Mucosa of rectum (tissue), 2 donors: ENCODE data around the gene KCTD4.
A peak's percentile ranks its signal among the peaks of the same experiment; 100 is the strongest.

Experiments used
- H3K27ac ChIP-seq, 2 donors: one replicate each; pipeline ENCODE4 v1.7.0; 2013; ENCODE audit warnings: inconsistent platforms in 2 of 2, low read depth in 2 of 2, low read length in 2 of 2
- H3K27me3 ChIP-seq, 2 donors: one replicate each; pipeline ENCODE4 v1.7.0; 2013; ENCODE audit warnings: low read length in 2 of 2; ENCODE audit not compliant: control insufficient read depth in 2 of 2, insufficient read depth in 2 of 2
- H3K36me3 ChIP-seq, 2 donors: one replicate each; pipeline ENCODE4 v1.7.0; 2013; ENCODE audit warnings: low read length in 2 of 2; ENCODE audit not compliant: control insufficient read depth in 2 of 2, insufficient read depth in 2 of 2
- H3K4me1 ChIP-seq, 2 donors: one replicate each; pipeline ENCODE4 v1.7.0; 2013; ENCODE audit warnings: low read length in 2 of 2, mild to moderate bottlenecking in 1 of 2; ENCODE audit not compliant: control insufficient read depth in 2 of 2, insufficient read depth in 2 of 2
- H3K4me3 ChIP-seq, 2 donors: one replicate each; pipeline ENCODE4 v1.7.0; 2013; ENCODE audit warnings: low read length in 2 of 2
- H3K9ac ChIP-seq, 2 donors: one replicate each; pipeline ENCODE4 v1.7.0; 2013; ENCODE audit warnings: low read length in 2 of 2, low read depth in 1 of 2, mild to moderate bottlenecking in 1 of 2
- H3K9me3 ChIP-seq, 2 donors: one replicate each; pipeline ENCODE4 v1.7.0; 2013; ENCODE audit warnings: low read length in 2 of 2; ENCODE audit not compliant: control insufficient read depth in 2 of 2
- donor health status: healthy.
- donor health status: Normal muscosa, but diverticular disease.

The KCTD4 gene

GRCh38 chr13:45162821-45163220 is 38.0 kb downstream of the KCTD4 start:
- no peaks in the 10 kb centered on the region for H3K27me3 ChIP-seq
- H3K36me3 ChIP-seq = peaks cover 0 to 8% of the 10 kb centered on the region in 2 donors
- H3K27ac ChIP-seq = peak overlapping the region in 1 of 2 donors; percentile 19
- no peak overlapping the region for H3K4me3 ChIP-seq
- H3K9me3 ChIP-seq = no peaks in the 10 kb centered on the region
- peaks cover 6 to 8% of the 10 kb centered on the region in 2 donors for H3K4me1 ChIP-seq
- no peak overlapping the region for H3K9ac ChIP-seq

DNA sequence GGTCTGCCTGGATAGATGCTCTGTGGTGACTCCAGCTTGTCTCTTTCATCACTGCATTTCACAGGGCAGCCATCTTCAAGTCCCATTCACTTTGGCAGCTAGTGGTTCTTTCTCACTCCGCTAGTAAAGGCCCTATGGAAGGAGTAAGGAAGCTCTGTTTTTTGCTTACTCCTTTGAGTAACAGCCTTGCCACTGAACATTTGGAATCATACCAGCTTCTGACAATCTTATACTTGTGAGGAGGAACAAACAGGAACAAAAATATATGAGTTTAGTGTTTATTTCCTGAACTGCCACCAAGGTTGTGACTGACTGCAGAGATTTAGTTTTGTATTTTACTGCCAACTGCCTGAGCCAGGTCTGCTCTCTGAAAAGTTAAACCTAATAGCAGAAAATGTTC is 38.7 kb downstream of the KCTD4 start:
- Histone ChIP-seq H3K36me3 (peaks cover 0 to 10% of the 10 kb centered on the region in 2 donors), H3K9ac (no peak overlapping the region), H3K27me3 (no peaks in the 10 kb centered on the region), H3K9me3 (no peaks in the 10 kb centered on the region), H3K4me3 (no peak overlapping the region), H3K4me1 (peaks cover 4 to 6% of the 10 kb centered on the region in 2 donors), H3K27ac (peak overlapping the region in 1 of 2 donors; percentile 19)

GRCh38 chr13:45156565-45157361 is 44.1 kb downstream of the KCTD4 start:
- H3K9ac ChIP-seq = no peak overlapping the region
- H3K36me3 ChIP-seq = peaks cover 0 to 10% of the 10 kb centered on the region in 2 donors
- H3K4me3 ChIP-seq = no peak overlapping the region
- no peaks in the 10 kb centered on the region for H3K27me3 ChIP-seq
- H3K27ac ChIP-seq = no peak overlapping the region
- H3K9me3 ChIP-seq = no peaks in the 10 kb centered on the region
- H3K4me1 ChIP-seq = no peaks in the 10 kb centered on the region

- no peak overlapping the region for H3K27ac ChIP-seq
Measured at GRCh38 chr13:45149964-45150363, 50.9 kb downstream of the KCTD4 start.

DNA sequence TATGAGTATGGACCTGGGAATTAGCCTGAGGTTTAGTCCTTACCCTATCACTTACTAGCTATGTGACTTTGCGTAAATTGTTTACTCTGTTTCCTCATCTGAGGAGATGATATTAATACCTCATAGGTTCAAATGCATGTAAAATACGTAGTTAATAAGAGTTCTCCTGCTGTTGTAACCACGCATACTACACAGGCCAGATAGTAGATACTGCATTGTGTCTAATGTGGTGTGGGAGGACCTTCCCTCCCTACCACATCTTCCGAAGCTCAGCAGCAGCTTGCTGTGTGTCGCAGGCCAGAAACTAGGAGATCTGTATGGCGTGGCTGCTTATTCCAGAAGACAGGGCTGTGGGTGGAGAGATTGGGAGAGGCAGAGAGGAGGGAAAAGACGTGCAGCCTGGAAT is 57.5 kb downstream of the KCTD4 start:
- H3K4me3 ChIP-seq = no peak overlapping the region
- H3K27ac ChIP-seq = peak overlapping the region in 1 of 2 donors; percentile 57
- H3K9ac ChIP-seq = peak overlapping the region in 1 of 2 donors; percentile 4

More at GRCh38 chr13:45149964-45150363, 50.9 kb downstream of the KCTD4 start:
- H3K27me3 ChIP-seq = no peaks in the 10 kb centered on the region
- H3K4me1 ChIP-seq = no peaks in the 10 kb centered on the region
- H3K9ac ChIP-seq = no peak overlapping the region
- no peaks in the 10 kb centered on the region for H3K9me3 ChIP-seq
- no peak overlapping the region for H3K4me3 ChIP-seq
- peaks cover 0 to 5% of the 10 kb centered on the region in 2 donors for H3K36me3 ChIP-seq

More for the DNA sequence above, 57.5 kb downstream of the KCTD4 start:
- H3K36me3 ChIP-seq = peaks cover 12 to 13% of the 10 kb centered on the region in 2 donors
- no peaks in the 10 kb centered on the region for H3K9me3 ChIP-seq
- H3K4me1 ChIP-seq = peaks cover 0 to 10% of the 10 kb centered on the region in 2 donors
- H3K27me3 ChIP-seq = no peaks in the 10 kb centered on the region
